Endothelial cell of umbilical vein (primary cell): ENCODE results near the gene MACROD2. TPM values are rescaled to one million over a fixed set of nuclear protein-coding genes. Genes with fewer than 3 reads are reported as not detected.

Source experiments
- BruUV-seq: library from RNA; stranded (reverse); fragments of 400-500 nt; replicated peaks from 2 replicates; lab custom pipeline; 2021; lab: Mats Ljungman, UMichigan
- CTCF ChIA-PET: fragments of 300-600, 350-600 bp; sonication (Branson Sonifier 250); formaldehyde crosslinking; loops from one replicate; lab custom pipeline; 2021; ENCODE audit warnings: antibody characterized with exemption, inconsistent platforms; lab: Charles Lee
- POLR2A ChIA-PET: fragments of 300-600, 350-600 bp; sonication (Branson Sonifier 250); formaldehyde crosslinking; loops from one replicate; lab custom pipeline; 2021; ENCODE audit warnings: antibody characterized with exemption, inconsistent platforms; lab: Charles Lee
- DNase-seq: peaks from one replicate; pipeline ENCODE4 v3.0.0-alpha.2; 2011; ENCODE audit warnings: low read depth, low spot score
- FAIRE-seq: peaks from 2 replicates; lab custom pipeline; 2011; peaks lifted over from hg19 to GRCh38; lab: Jason Lieb, UNC
- H2AFZ ChIP-seq: 2 replicates; pipeline ENCODE4 v1.6.0; 2012; ENCODE audit warnings: low read depth, low read length, control low read depth, inconsistent platforms
- H3K27ac ChIP-seq: 2 replicates; pipeline ENCODE4 v1.5.1; 2011; ENCODE audit warnings: low read depth, mild to moderate bottlenecking, control low read depth, low read length, moderate library complexity; ENCODE audit not compliant: insufficient read depth
- H3K27me3 ChIP-seq, 2 experiments: 2 replicates each; pipeline versions ENCODE4 v1.6.0 to v1.6.1; 2011; ENCODE audit warnings: low read length in 2 of 2, mixed read lengths in 1 of 2; ENCODE audit not compliant: control insufficient read depth in 2 of 2, insufficient read depth in 2 of 2
- H3K36me3 ChIP-seq, 2 experiments: 2 replicates in 1 of 2; 3 replicates in 1 of 2; pipeline ENCODE4 v1.5.1; 2011; ENCODE audit warnings: low read length in 2 of 2, mild to moderate bottlenecking in 1 of 2, moderate library complexity in 1 of 2; ENCODE audit not compliant: control insufficient read depth in 2 of 2, insufficient read depth in 2 of 2; ENCODE audit errors: extremely low read depth in 1 of 2
- H3K4me1 ChIP-seq: 3 replicates; pipeline ENCODE4 v1.5.1; 2011; ENCODE audit warnings: mild to moderate bottlenecking, low read length; ENCODE audit not compliant: control insufficient read depth, insufficient read depth; ENCODE audit errors: extremely low read depth
- H3K4me2 ChIP-seq: 2 replicates; pipeline ENCODE4 v1.6.1; 2011; ENCODE audit warnings: low read length, control low read depth, mixed read lengths; ENCODE audit not compliant: insufficient read depth
- H3K4me3 ChIP-seq, 3 experiments: fragments of 200-600 bp in 1 of 3; sonication (generic), shearing (Covaris generic) in 1 of 3; replicated peaks in 1 of 3; 2 replicates each; pipeline ENCODE4 v1.5.1; 2011 to 2016; ENCODE audit warnings: control low read depth in 3 of 3, low read length in 3 of 3, mild to moderate bottlenecking in 2 of 3, inconsistent platforms in 1 of 3, low read depth in 1 of 3, moderate library complexity in 1 of 3; ENCODE audit not compliant: insufficient read depth in 1 of 3
- H3K79me2 ChIP-seq: 2 replicates; pipeline ENCODE4 v1.6.0; 2012; ENCODE audit warnings: low read length, inconsistent platforms; ENCODE audit not compliant: control insufficient read depth, insufficient read depth
- H3K9ac ChIP-seq: replicated peaks from 2 replicates; pipeline ENCODE3; 2011; ENCODE audit warnings: low read length, control low read depth; ENCODE audit not compliant: insufficient read depth; ENCODE audit errors: extremely low read depth
- H3K9me1 ChIP-seq: replicated peaks from 3 replicates; pipeline ENCODE4 v1.6.0; 2011; ENCODE audit warnings: mild to moderate bottlenecking, low read length; ENCODE audit not compliant: control insufficient read depth, insufficient read depth; ENCODE audit errors: extremely low read depth
- H3K9me3 ChIP-seq: replicated peaks from 2 replicates; pipeline ENCODE4 v1.5.1; 2012; ENCODE audit warnings: low read length, inconsistent platforms; ENCODE audit not compliant: control insufficient read depth, insufficient read depth
- H4K20me1 ChIP-seq: replicated peaks from 2 replicates; pipeline ENCODE3; 2011; ENCODE audit warnings: mild to moderate bottlenecking, low read length; ENCODE audit not compliant: control insufficient read depth, insufficient read depth; ENCODE audit errors: extremely low read depth
- EZH2 ChIP-seq: IDR thresholded peaks from 2 replicates; pipeline ENCODE4 v1.6.1; 2012; ENCODE audit warnings: borderline replicate concordance, low read depth, mild to moderate bottlenecking, moderate library complexity, low read length, inconsistent platforms; ENCODE audit not compliant: severe bottlenecking
- FOS ChIP-seq: IDR thresholded peaks from 2 replicates; pipeline ENCODE4 v1.6.1; 2011; ENCODE audit warnings: mild to moderate bottlenecking, low read length, moderate library complexity, borderline replicate concordance; ENCODE audit not compliant: insufficient read depth
- GATA2 ChIP-seq: IDR thresholded peaks from 2 replicates; pipeline ENCODE4 v1.7.0; 2011; ENCODE audit warnings: low read depth, mild to moderate bottlenecking, moderate library complexity, mixed read lengths, low read length; ENCODE audit not compliant: insufficient read length, insufficient read depth
- JUN ChIP-seq: IDR thresholded peaks from 2 replicates; pipeline ENCODE4 v1.6.1; 2011; ENCODE audit warnings: borderline replicate concordance, low read depth; ENCODE audit not compliant: insufficient read length, insufficient read depth
- MYC ChIP-seq: IDR thresholded peaks from one replicate; pipeline ENCODE4 v1.6.1; 2011; ENCODE audit warnings: mild to moderate bottlenecking, low read depth, low read length
- POLR2A ChIP-seq: IDR thresholded peaks from 2 replicates; pipeline ENCODE4 v1.6.1; 2012; ENCODE audit warnings: low read depth, mild to moderate bottlenecking, control low read depth, low read length
- POLR2AphosphoS5 ChIP-seq: IDR thresholded peaks from 2 replicates; pipeline ENCODE4 v1.6.1; 2012; ENCODE audit warnings: low read depth, mild to moderate bottlenecking, control low read depth, low read length, moderate library complexity; ENCODE audit not compliant: insufficient read depth
- dilution Hi-C: fragments of 300-500 bp; cut with MboI; formaldehyde crosslinking; loops from one replicate; pipeline ENCODE4 v1.15.0; 2019; ENCODE audit warnings: low sequenced_read_pairs; ENCODE audit not compliant: extremely low pct_ligation_motif_present
- intact Hi-C: fragments of 100-400 bp; cut with micrococcal nuclease; formaldehyde crosslinking; loops from one replicate; pipeline ENCODE4 v1.10.0; 2022
- polyA plus RNA-seq, 4 experiments: library from polyadenylated mRNA; depleted of rRNA in 3 of 4; stranded (reverse) in 3 of 4; unstranded in 1 of 4; fragments of >200 nt; gene quantifications; 2 replicates each; pipeline versions ENCODE4 v1.2.1 to v1.2.3, GENCODE V29; 2011 to 2012; ENCODE audit warnings: missing spikeins in 1 of 4
- total RNA-seq: library from RNA; stranded (reverse); gene quantifications from 2 replicates; pipeline ENCODE4 v1.2.3, GENCODE V29; 2021
- TF ChIP-seq, protein P1 (sequence below): IDR thresholded peaks from 2 replicates; pipeline ENCODE4 v1.6.1; 2011; ENCODE audit not compliant: insufficient read depth, insufficient read length
- TF ChIP-seq, protein P2 (sequence below), 2 donors: IDR thresholded peaks; 1 replicate in 1 of 2; 2 replicates in 1 of 2; pipeline ENCODE4 v1.5.1; 2011; ENCODE audit warnings: low read length in 2 of 2, mild to moderate bottlenecking in 2 of 2, moderate library complexity in 2 of 2, control low read depth in 1 of 2, inconsistent platforms in 1 of 2, low read depth in 1 of 2; ENCODE audit not compliant: insufficient read depth in 1 of 2; ENCODE audit errors: extremely low read depth in 1 of 2

The MACROD2 gene
- total and polyA plus RNA-seq, 2 donors (not counting 3 experiments of a cell fraction or from before 2014, with no cell fraction given), result 0.11 to 0.73 TPM

DNA sequence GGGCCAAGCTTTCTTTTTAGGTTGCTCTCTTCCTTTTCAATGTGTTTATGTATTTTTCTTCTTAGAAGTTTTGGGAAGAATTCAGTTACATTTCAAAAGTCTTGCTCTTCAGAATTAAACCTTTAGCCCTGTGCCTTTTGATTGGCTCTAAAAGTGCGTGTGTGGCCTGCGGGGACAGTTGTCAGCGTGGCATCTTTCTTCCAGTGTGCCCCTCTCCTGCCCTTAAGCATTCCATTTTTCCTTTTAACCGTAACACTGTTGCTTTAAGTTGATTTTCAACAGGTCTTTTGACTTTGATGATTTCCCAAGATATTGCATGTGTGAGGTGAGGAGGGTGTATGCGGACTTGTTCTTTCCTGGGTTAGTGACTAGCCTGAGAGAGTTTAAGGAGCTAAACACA lies 1341.2 kb downstream of the MACROD2 start:
- Histone ChIP-seq H4K20me1 (no peaks in the 10 kb centered on the region), H3K36me3 (no peaks in the 10 kb centered on the region), H3K9me1 (no peaks in the 10 kb centered on the region), H3K4me3 (no peak overlapping the region), H3K9me3 (no peaks in the 10 kb centered on the region), H3K9ac (no peak overlapping the region), H3K79me2 (no peaks in the 10 kb centered on the region), H3K27ac (no peak overlapping the region), H3K27me3 (no peaks in the 10 kb centered on the region), H3K4me1 (no peaks in the 10 kb centered on the region), H3K4me2 (no peak overlapping the region), H2AFZ (no peak overlapping the region)
- no peak for DNase-seq
- TF ChIP-seq POLR2A, result no peak
- TF ChIP-seq GATA2, result no peak
- TF ChIP-seq FOS, result no peak
- no peak for TF ChIP-seq EZH2
- TF ChIP-seq JUN, result no peak
- TF ChIP-seq, protein P1, sequence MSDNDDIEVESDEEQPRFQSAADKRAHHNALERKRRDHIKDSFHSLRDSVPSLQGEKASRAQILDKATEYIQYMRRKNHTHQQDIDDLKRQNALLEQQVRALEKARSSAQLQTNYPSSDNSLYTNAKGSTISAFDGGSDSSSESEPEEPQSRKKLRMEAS, result no peak
- TF ChIP-seq POLR2AphosphoS5, result no peak
- no peak for TF ChIP-seq MYC
- TF ChIP-seq, protein P2, sequence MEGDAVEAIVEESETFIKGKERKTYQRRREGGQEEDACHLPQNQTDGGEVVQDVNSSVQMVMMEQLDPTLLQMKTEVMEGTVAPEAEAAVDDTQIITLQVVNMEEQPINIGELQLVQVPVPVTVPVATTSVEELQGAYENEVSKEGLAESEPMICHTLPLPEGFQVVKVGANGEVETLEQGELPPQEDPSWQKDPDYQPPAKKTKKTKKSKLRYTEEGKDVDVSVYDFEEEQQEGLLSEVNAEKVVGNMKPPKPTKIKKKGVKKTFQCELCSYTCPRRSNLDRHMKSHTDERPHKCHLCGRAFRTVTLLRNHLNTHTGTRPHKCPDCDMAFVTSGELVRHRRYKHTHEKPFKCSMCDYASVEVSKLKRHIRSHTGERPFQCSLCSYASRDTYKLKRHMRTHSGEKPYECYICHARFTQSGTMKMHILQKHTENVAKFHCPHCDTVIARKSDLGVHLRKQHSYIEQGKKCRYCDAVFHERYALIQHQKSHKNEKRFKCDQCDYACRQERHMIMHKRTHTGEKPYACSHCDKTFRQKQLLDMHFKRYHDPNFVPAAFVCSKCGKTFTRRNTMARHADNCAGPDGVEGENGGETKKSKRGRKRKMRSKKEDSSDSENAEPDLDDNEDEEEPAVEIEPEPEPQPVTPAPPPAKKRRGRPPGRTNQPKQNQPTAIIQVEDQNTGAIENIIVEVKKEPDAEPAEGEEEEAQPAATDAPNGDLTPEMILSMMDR (IDR thresholded peaks at IDR 0.05; ENCODE audit: extremely low read depth in 1 of 2, insufficient read depth in 1 of 2, low read depth in 1 of 2, low read length in 2 of 2), result no peak
- FAIRE-seq, result no peak
- dilution Hi-C loops, result no loop called here
- intact Hi-C loops, result no loop called here
- ChIA-PET POLR2A (no interaction called here), CTCF (no interaction called here)
- no TSS peak for BruUV-seq
